Measurements from ENCODE around the gene TLR8.

DNA sequence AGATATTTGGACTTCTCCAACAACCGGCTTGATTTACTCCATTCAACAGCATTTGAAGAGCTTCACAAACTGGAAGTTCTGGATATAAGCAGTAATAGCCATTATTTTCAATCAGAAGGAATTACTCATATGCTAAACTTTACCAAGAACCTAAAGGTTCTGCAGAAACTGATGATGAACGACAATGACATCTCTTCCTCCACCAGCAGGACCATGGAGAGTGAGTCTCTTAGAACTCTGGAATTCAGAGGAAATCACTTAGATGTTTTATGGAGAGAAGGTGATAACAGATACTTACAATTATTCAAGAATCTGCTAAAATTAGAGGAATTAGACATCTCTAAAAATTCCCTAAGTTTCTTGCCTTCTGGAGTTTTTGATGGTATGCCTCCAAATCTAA lies 19.3 kb upstream of the TLR8 start:
- TF ChIP-seq RCOR1 (IDR thresholded peaks at IDR 0.05; ENCODE audit: low read length) = no peak
- TF ChIP-seq, protein P1, sequence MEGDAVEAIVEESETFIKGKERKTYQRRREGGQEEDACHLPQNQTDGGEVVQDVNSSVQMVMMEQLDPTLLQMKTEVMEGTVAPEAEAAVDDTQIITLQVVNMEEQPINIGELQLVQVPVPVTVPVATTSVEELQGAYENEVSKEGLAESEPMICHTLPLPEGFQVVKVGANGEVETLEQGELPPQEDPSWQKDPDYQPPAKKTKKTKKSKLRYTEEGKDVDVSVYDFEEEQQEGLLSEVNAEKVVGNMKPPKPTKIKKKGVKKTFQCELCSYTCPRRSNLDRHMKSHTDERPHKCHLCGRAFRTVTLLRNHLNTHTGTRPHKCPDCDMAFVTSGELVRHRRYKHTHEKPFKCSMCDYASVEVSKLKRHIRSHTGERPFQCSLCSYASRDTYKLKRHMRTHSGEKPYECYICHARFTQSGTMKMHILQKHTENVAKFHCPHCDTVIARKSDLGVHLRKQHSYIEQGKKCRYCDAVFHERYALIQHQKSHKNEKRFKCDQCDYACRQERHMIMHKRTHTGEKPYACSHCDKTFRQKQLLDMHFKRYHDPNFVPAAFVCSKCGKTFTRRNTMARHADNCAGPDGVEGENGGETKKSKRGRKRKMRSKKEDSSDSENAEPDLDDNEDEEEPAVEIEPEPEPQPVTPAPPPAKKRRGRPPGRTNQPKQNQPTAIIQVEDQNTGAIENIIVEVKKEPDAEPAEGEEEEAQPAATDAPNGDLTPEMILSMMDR (IDR thresholded peaks at IDR 0.05) = no peak
- TF ChIP-seq, protein P2, sequence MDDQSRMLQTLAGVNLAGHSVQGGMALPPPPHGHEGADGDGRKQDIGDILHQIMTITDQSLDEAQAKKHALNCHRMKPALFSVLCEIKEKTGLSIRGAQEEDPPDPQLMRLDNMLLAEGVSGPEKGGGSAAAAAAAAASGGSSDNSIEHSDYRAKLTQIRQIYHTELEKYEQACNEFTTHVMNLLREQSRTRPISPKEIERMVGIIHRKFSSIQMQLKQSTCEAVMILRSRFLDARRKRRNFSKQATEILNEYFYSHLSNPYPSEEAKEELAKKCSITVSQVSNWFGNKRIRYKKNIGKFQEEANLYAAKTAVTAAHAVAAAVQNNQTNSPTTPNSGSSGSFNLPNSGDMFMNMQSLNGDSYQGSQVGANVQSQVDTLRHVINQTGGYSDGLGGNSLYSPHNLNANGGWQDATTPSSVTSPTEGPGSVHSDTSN (IDR thresholded peaks at IDR 0.05) = no peak
- TF ChIP-seq POLR2AphosphoS5 (IDR thresholded peaks at IDR 0.05; ENCODE audit: low read depth, low read length) = no peak
- TF ChIP-seq MAX (IDR thresholded peaks at IDR 0.05; ENCODE audit: low read depth) = no peak
- peak; percentile 63; the same call in 1 of the 2 replicates for TF ChIP-seq REST (IDR thresholded peaks at IDR 0.05; ENCODE audit: low read depth, low read length)
- TF ChIP-seq NFIC (IDR thresholded peaks at IDR 0.05; ENCODE audit: borderline replicate concordance) = no peak
- no peak for TF ChIP-seq TCF12 (IDR thresholded peaks at IDR 0.05)
- TF ChIP-seq TAF1 (IDR thresholded peaks at IDR 0.05; ENCODE audit: borderline replicate concordance, low read depth, low read length) = no peak
- TF ChIP-seq NRF1 (IDR thresholded peaks at IDR 0.05; ENCODE audit: low read depth, low read length) = no peak
- no peak for TF ChIP-seq EP300 (IDR thresholded peaks at IDR 0.05; ENCODE audit: borderline replicate concordance in 1 of 2, low read depth in 1 of 2, low read length in 1 of 2)
- TF ChIP-seq SMC3 (IDR thresholded peaks at IDR 0.05; ENCODE audit: low read depth, low read length) = no peak

All from SK-N-SH (cell line).